Activated naive CD4-positive, alpha-beta T cell treated with anti-CD3 and anti-CD28 coated beads for 36 hours (primary cell): Measurements from ENCODE around the gene UBXN11. TPM values are rescaled to one million over a fixed set of nuclear protein-coding genes. Genes with fewer than 3 reads are reported as not detected.

Experiments
- CTCF ChIA-PET: fragments of 350-600 bp; sonication (Branson Sonifier 250); formaldehyde crosslinking; loops from one replicate; lab custom pipeline; 2021; ENCODE audit warnings: antibody characterized with exemption; lab: Charles Lee
- DNase-seq: peaks from one replicate; pipeline ENCODE4 v3.0.0-alpha.2; 2020
- H3K27ac Mint-ChIP-seq: one replicate; pipeline ENCODE4 v1.8.0; 2021; ENCODE audit warnings: mild to moderate bottlenecking, mixed read lengths
- H3K27me3 Mint-ChIP-seq: one replicate; pipeline ENCODE4 v1.8.0; 2021; ENCODE audit warnings: low read depth, mixed read lengths
- H3K36me3 Mint-ChIP-seq: one replicate; pipeline ENCODE4 v1.8.0; 2021; ENCODE audit warnings: low read depth, mixed read lengths
- H3K4me1 Mint-ChIP-seq: one replicate; pipeline ENCODE4 v1.8.0; 2021; ENCODE audit warnings: low read depth, mixed read lengths
- H3K4me3 Mint-ChIP-seq: one replicate; pipeline ENCODE4 v1.8.0; 2021; ENCODE audit warnings: mild to moderate bottlenecking, moderate library complexity, mixed read lengths
- H3K9me3 Mint-ChIP-seq: one replicate; pipeline ENCODE4 v1.8.0; 2021; ENCODE audit warnings: mixed read lengths
- intact Hi-C: fragments of 100-400 bp; cut with micrococcal nuclease; formaldehyde crosslinking; loops from one replicate; pipeline ENCODE4 v1.15.1; 2023
- total RNA-seq, 2 experiments: library from RNA; stranded (reverse); gene quantifications; one replicate each; pipeline ENCODE4 v1.2.3, GENCODE V29; 2021

UBXN11 gene
- total RNA-seq, 2 experiments from 2014 or later, result 26.4 to 26.9 TPM

GRCh38 chr1:26274801-26275425, 31.5 kb downstream of the UBXN11 start:
- Mint-ChIP-seq H3K9me3 (no peaks in the 10 kb centered on the region), H3K27me3 (no peaks in the 10 kb centered on the region), H3K27ac (peak overlapping the region; percentile 10), H3K36me3 (peaks cover 37% of the 10 kb centered on the region), H3K4me1 (peaks cover 48% of the 10 kb centered on the region), H3K4me3 (no peak overlapping the region)
- DNase-seq, result no peak
- intact Hi-C loops, result loop anchor here (1.0 to 5.0 kb wide), 5 partner anchors 40 to 163 kb away; partner anchors contain the start of genes CEP85 and PDIK1L
- CTCF ChIA-PET, result interaction anchor here (0.5 to 9.0 kb wide), 16 partner anchors 10 to 1632 kb away, joined by 3 to 193 read pairs (median 6); partner anchors contain the start of genes CD52, CEP85 and SRRM1

GRCh38 chr1:26269198-26269550, 37.3 kb downstream of the UBXN11 start:
- H3K36me3 Mint-ChIP-seq, result peaks cover 60% of the 10 kb centered on the region
- H3K4me3 Mint-ChIP-seq, result no peak overlapping the region
- H3K9me3 Mint-ChIP-seq, result peaks cover 13% of the 10 kb centered on the region
- CTCF ChIA-PET, result interaction anchor here (2.7 kb wide), 1 partner anchor 52 kb away, joined by 9 read pairs; no protein-coding TSS in a partner anchor
- H3K4me1 Mint-ChIP-seq, result peaks cover 9% of the 10 kb centered on the region
- no peaks in the 10 kb centered on the region for H3K27me3 Mint-ChIP-seq
- intact Hi-C loops, result no loop called here
- DNase-seq, result no peak
- no peak overlapping the region for H3K27ac Mint-ChIP-seq

GRCh38 chr1:26268290-26269197, 37.9 kb downstream of the UBXN11 start:
- peaks cover 13% of the 10 kb centered on the region for H3K9me3 Mint-ChIP-seq
- intact Hi-C loops, result no loop called here
- H3K27me3 Mint-ChIP-seq, result no peaks in the 10 kb centered on the region
- H3K36me3 Mint-ChIP-seq, result peaks cover 64% of the 10 kb centered on the region
- DNase-seq, result no peak
- H3K4me3 Mint-ChIP-seq, result no peak overlapping the region
- H3K4me1 Mint-ChIP-seq, result peaks cover 9% of the 10 kb centered on the region
- H3K27ac Mint-ChIP-seq, result no peak overlapping the region
- CTCF ChIA-PET, result interaction anchor here (1.3 kb wide), 1 partner anchor 50 kb away, joined by 5 read pairs; no protein-coding TSS in a partner anchor

GRCh38 chr1:26265405-26265804, 41.0 kb downstream of the UBXN11 start:
- intact Hi-C loops, result no loop called here
- no peak overlapping the region for H3K4me3 Mint-ChIP-seq
- H3K4me1 Mint-ChIP-seq, result peaks cover 9% of the 10 kb centered on the region
- H3K27ac Mint-ChIP-seq, result no peak overlapping the region
- no peaks in the 10 kb centered on the region for H3K27me3 Mint-ChIP-seq
- peaks cover 68% of the 10 kb centered on the region for H3K36me3 Mint-ChIP-seq
- DNase-seq, result no peak
- H3K9me3 Mint-ChIP-seq, result peaks cover 13% of the 10 kb centered on the region
- CTCF ChIA-PET, result interaction anchor here (0.6 to 1.6 kb wide), 7 partner anchors 11 to 205 kb away, joined by 3 to 6 read pairs (median 3); no protein-coding TSS in a partner anchor

GRCh38 chr1:26263212-26263611, 43.2 kb downstream of the UBXN11 start:
- intact Hi-C loops, result no loop called here
- Mint-ChIP-seq H3K4me3 (no peak overlapping the region), H3K27me3 (no peaks in the 10 kb centered on the region), H3K9me3 (peaks cover 1% of the 10 kb centered on the region), H3K36me3 (peaks cover 62% of the 10 kb centered on the region), H3K4me1 (peaks cover 9% of the 10 kb centered on the region), H3K27ac (no peak overlapping the region)
- CTCF ChIA-PET, result interaction anchor here (0.7 to 1.7 kb wide), 4 partner anchors 12 to 154 kb away, joined by 3 to 4 read pairs (median 4); no protein-coding TSS in a partner anchor
- DNase-seq, result no peak

GRCh38 chr1:26259578-26259977, 46.9 kb downstream of the UBXN11 start:
- no peak overlapping the region for H3K4me3 Mint-ChIP-seq
- DNase-seq, result no peak
- no peaks in the 10 kb centered on the region for H3K9me3 Mint-ChIP-seq
- CTCF ChIA-PET, result interaction anchor here (1.2 kb wide), 1 partner anchor 26 kb away, joined by 3 read pairs; no protein-coding TSS in a partner anchor
- H3K36me3 Mint-ChIP-seq, result peaks cover 62% of the 10 kb centered on the region
- H3K27ac Mint-ChIP-seq, result no peak overlapping the region
- intact Hi-C loops, result no loop called here
- H3K4me1 Mint-ChIP-seq, result no peaks in the 10 kb centered on the region
- no peaks in the 10 kb centered on the region for H3K27me3 Mint-ChIP-seq

- intact Hi-C loops, result no loop called here
- CTCF ChIA-PET, result no interaction called here
- H3K9me3 Mint-ChIP-seq, result no peaks in the 10 kb centered on the region
- peaks cover 60% of the 10 kb centered on the region for H3K36me3 Mint-ChIP-seq
- no peak for DNase-seq
- H3K27ac Mint-ChIP-seq, result no peak overlapping the region
- H3K4me1 Mint-ChIP-seq, result no peaks in the 10 kb centered on the region
- H3K27me3 Mint-ChIP-seq, result no peaks in the 10 kb centered on the region
- H3K4me3 Mint-ChIP-seq, result no peak overlapping the region
These were observed 47.4 kb downstream of the UBXN11 start for GRCh38 chr1:26259005-26259404.

- no peak for DNase-seq
- Mint-ChIP-seq H3K9me3 (no peaks in the 10 kb centered on the region), H3K27ac (no peak overlapping the region), H3K4me3 (no peak overlapping the region), H3K27me3 (no peaks in the 10 kb centered on the region), H3K4me1 (peaks cover 4% of the 10 kb centered on the region), H3K36me3 (peaks cover 49% of the 10 kb centered on the region)
- CTCF ChIA-PET, result interaction anchor here (0.7 to 2.0 kb wide), 5 partner anchors 18 to 68 kb away, joined by 3 to 9 read pairs (median 5); partner anchors contain the start of gene CEP85
- intact Hi-C loops, result no loop called here
These were observed 49.2 kb downstream of the UBXN11 start for GRCh38 chr1:26257222-26257621.

- peaks cover 41% of the 10 kb centered on the region for H3K36me3 Mint-ChIP-seq
These were observed 52.0 kb downstream of the UBXN11 start for GRCh38 chr1:26254404-26254803.

GRCh38 chr1:26252718-26253117, 53.7 kb downstream of the UBXN11 start:
- intact Hi-C loops, result no loop called here
- CTCF ChIA-PET, result no interaction called here
- no peak overlapping the region for H3K4me3 Mint-ChIP-seq
- H3K36me3 Mint-ChIP-seq, result peaks cover 36% of the 10 kb centered on the region
- DNase-seq, result no peak
- H3K4me1 Mint-ChIP-seq, result peaks cover 4% of the 10 kb centered on the region
- H3K27me3 Mint-ChIP-seq, result no peaks in the 10 kb centered on the region
- no peak overlapping the region for H3K27ac Mint-ChIP-seq
- no peaks in the 10 kb centered on the region for H3K9me3 Mint-ChIP-seq

More at GRCh38 chr1:26254404-26254803, 52.0 kb downstream of the UBXN11 start:
- no peaks in the 10 kb centered on the region for H3K27me3 Mint-ChIP-seq
- intact Hi-C loops, result no loop called here
- H3K9me3 Mint-ChIP-seq, result no peaks in the 10 kb centered on the region
- CTCF ChIA-PET, result no interaction called here
- DNase-seq, result no peak
- no peak overlapping the region for H3K4me3 Mint-ChIP-seq
- H3K4me1 Mint-ChIP-seq, result peaks cover 4% of the 10 kb centered on the region
- no peak overlapping the region for H3K27ac Mint-ChIP-seq

GRCh38 chr1:26239936-26240335, 66.5 kb downstream of the UBXN11 start:
- Mint-ChIP-seq H3K36me3 (peaks cover 33% of the 10 kb centered on the region), H3K4me1 (peaks cover 31% of the 10 kb centered on the region), H3K27ac (no peak overlapping the region), H3K4me3 (no peak overlapping the region), H3K27me3 (no peaks in the 10 kb centered on the region), H3K9me3 (no peaks in the 10 kb centered on the region)
- CTCF ChIA-PET, result no interaction called here
- DNase-seq, result no peak
- intact Hi-C loops, result no loop called here
